T-helper 2 cell treated with Interferon-gamma antibody and Interleukin-4, amounts not matched to agents 100 ng/mL and 5 ng/mL, for 36 hours (primary cell): ENCODE measurements around the gene MDM1. TPM values are rescaled to one million over a fixed set of nuclear protein-coding genes. Genes with fewer than 3 reads are reported as not detected.

ENCODE experiments used
- intact Hi-C: fragments of 100-400 bp; cut with micrococcal nuclease; formaldehyde crosslinking; loops from one replicate; pipeline ENCODE4 v1.15.1; 2023
- total RNA-seq: library from RNA; stranded (reverse); gene quantifications from 2 replicates; pipeline ENCODE4 v1.2.3, GENCODE V29; 2022

MDM1 gene
- total RNA-seq, 1 donor from 2014 or later, result 19.1 TPM

GRCh38 chr12:68245180-68246021 lies 86.8 kb downstream of the MDM1 start:
- intact Hi-C loops, result no loop called here

Other genes starting within 250 kb of the MDM1 start
- 3.4 and 3.6 TPM in 2 replicates for gene IFNG, start 172.6 kb downstream of the MDM1 start, total RNA-seq
- 0.39 and 0.41 TPM in 2 replicates for gene IL26, start 106.6 kb downstream of the MDM1 start, total RNA-seq
- not detected in 2 replicates for gene IL22, start 78.8 kb downstream of the MDM1 start, total RNA-seq